ENCODE data around the gene VEGFC. TPM values are rescaled to one million over a fixed set of nuclear protein-coding genes. Genes with fewer than 3 reads are reported as not detected.

The VEGFC gene
- total RNA-seq, 2 experiments from 2014 or later: not detected

GRCh38 chr4:176642472-176642871 lies 150.2 kb downstream of the VEGFC start:
- no peaks in the 10 kb centered on the region for H3K36me3 Mint-ChIP-seq (ENCODE audit: low read depth)

DNA sequence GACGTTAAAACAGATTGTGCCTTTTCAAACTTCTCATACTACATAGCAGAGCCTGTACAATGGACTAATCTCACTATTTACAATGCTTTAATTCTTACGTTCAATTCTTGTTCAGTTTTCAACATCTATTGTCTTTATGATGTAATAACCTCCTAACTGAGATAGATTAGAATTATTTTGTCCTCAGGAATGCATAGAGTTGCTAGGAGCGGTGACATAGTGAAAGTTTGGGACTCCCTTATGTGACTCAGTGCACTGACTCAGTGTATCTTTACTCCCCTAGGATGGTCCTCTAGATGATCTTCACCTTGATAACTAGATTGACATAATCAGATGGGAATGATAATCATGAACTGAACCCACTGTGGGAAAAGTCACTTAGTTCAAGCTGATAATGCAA lies 151.5 kb downstream of the VEGFC start:
- DNase-seq (no peak), ATAC-seq (no peak)
- H3K4me3 Mint-ChIP-seq: no peak overlapping the region
- ChIA-PET CTCF (no interaction called here), POLR2A (no interaction called here)
- H3K36me3 Mint-ChIP-seq (ENCODE audit: low read depth): no peaks in the 10 kb centered on the region
- TF ChIP-seq CTCF (IDR thresholded peaks at IDR 0.05): no peak
- no peaks in the 10 kb centered on the region for H3K4me1 Mint-ChIP-seq (ENCODE audit: low read depth)
- intact Hi-C loops (cut with micrococcal nuclease): no loop called here
- no peaks in the 10 kb centered on the region for H3K27me3 Mint-ChIP-seq
- H3K9me3 Mint-ChIP-seq: no peaks in the 10 kb centered on the region
- H3K27ac Mint-ChIP-seq: no peak overlapping the region

More at GRCh38 chr4:176642472-176642871, 150.2 kb downstream of the VEGFC start:
- Mint-ChIP-seq H3K9me3 (no peaks in the 10 kb centered on the region), H3K27me3 (no peaks in the 10 kb centered on the region), H3K4me3 (no peak overlapping the region), H3K4me1 (ENCODE audit: low read depth) (no peaks in the 10 kb centered on the region), H3K27ac (no peak overlapping the region)
- no peak for TF ChIP-seq CTCF (IDR thresholded peaks at IDR 0.05)
- no peak for ATAC-seq
- CTCF ChIA-PET: no interaction called here
- intact Hi-C loops (cut with micrococcal nuclease): no loop called here
- POLR2A ChIA-PET: no interaction called here
- no peak for DNase-seq

DNA sequence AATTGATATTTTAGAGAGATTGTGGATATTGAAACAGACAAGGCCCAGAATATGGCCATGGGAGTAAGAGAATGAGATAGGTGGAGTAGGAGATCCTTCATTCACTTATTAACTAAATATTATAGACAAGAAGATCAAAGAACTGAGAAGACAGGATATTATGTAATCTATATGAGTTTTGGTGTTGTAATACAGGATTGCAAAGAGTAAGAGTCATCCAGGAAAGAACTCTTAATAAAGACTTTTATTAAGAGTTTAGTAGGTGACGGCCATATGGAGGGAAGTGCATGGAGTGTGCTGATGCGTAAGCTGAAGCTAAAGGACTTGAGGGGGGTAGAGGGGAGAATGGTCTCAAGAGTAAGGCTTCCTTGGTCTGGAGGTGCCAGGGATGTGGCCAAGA lies 153.7 kb downstream of the VEGFC start:
- POLR2A ChIA-PET: no interaction called here
- Mint-ChIP-seq H3K27ac (no peak overlapping the region), H3K9me3 (no peaks in the 10 kb centered on the region), H3K4me1 (ENCODE audit: low read depth) (no peaks in the 10 kb centered on the region), H3K4me3 (no peak overlapping the region), H3K27me3 (no peaks in the 10 kb centered on the region), H3K36me3 (ENCODE audit: low read depth) (no peaks in the 10 kb centered on the region)
- DNase-seq: no peak
- CTCF ChIA-PET: no interaction called here
- intact Hi-C loops (cut with micrococcal nuclease): no loop called here
- TF ChIP-seq CTCF (IDR thresholded peaks at IDR 0.05): no peak
- ATAC-seq: no peak

GRCh38 chr4:176636292-176636691 lies 156.4 kb downstream of the VEGFC start:
- H3K27me3 Mint-ChIP-seq: no peaks in the 10 kb centered on the region
- CTCF ChIA-PET: interaction anchor here (1.6 kb wide), 1 partner anchor 19 kb away, joined by 3 read pairs; no protein-coding TSS in a partner anchor
- ATAC-seq: no peak

More at GRCh38 chr4:176636292-176636691, 156.4 kb downstream of the VEGFC start:
- H3K36me3 Mint-ChIP-seq (ENCODE audit: low read depth): no peaks in the 10 kb centered on the region
- POLR2A ChIA-PET: no interaction called here
- H3K4me1 Mint-ChIP-seq (ENCODE audit: low read depth): no peaks in the 10 kb centered on the region
- no peak for DNase-seq
- no peak overlapping the region for H3K27ac Mint-ChIP-seq
- no peaks in the 10 kb centered on the region for H3K9me3 Mint-ChIP-seq
- intact Hi-C loops (cut with micrococcal nuclease): no loop called here
- no peak overlapping the region for H3K4me3 Mint-ChIP-seq
- TF ChIP-seq CTCF (IDR thresholded peaks at IDR 0.05): no peak
